B cell (primary cell): ENCODE measurements around the gene CLCF1. TPM values are rescaled to one million over a fixed set of nuclear protein-coding genes. Genes with fewer than 3 reads are reported as not detected.

Experiments
- polyA plus RNA-seq: library from polyadenylated mRNA; depleted of rRNA; stranded (reverse); fragments of >200 nt; gene quantifications from 2 replicates; pipeline ENCODE4 v1.2.3, GENCODE V29; 2012
- small RNA-seq: library from RNA; depleted of rRNA; stranded (forward); fragments of <200 nt; gene quantifications from one replicate; pipeline ENCODE3, GENCODE V24; 2012; ENCODE audit warnings: low replicate concordance, low read depth; ENCODE audit not compliant: insufficient read length
- total RNA-seq, 2 donors: library from RNA; stranded (reverse); fragments of 120-200 nt in 1 of 2; gene quantifications; 1 replicate in 1 of 2; 2 replicates in 1 of 2; pipeline versions ENCODE4 v1.2.3 to v1.2.4, GENCODE V29; 2013 to 2022

CLCF1 gene
- total and polyA plus RNA-seq, 2 donors (not counting 1 experiment from before 2014, with no cell fraction given), result 29.1 to 44.6 TPM

Small RNA genes within 50 kb of the gene (small RNA-seq; reads per million reads assigned to genes)
- gene RN7SKP239, result not detected
- gene RNU6-1238P, result not detected

Other genes with a start within 250 kb of the CLCF1 start
- gene GRK2, start 107.1 kb downstream of the CLCF1 start, total RNA-seq, result 281 and 294 TPM in 2 replicates
- 534 and 639 TPM in 2 replicates for gene GRK2, start 107.1 kb downstream of the CLCF1 start, polyA plus RNA-seq
- 189 and 197 TPM in 2 replicates for gene ANKRD13D, start 84.3 kb downstream of the CLCF1 start, total RNA-seq
- gene ANKRD13D, start 84.3 kb downstream of the CLCF1 start, polyA plus RNA-seq, result 217 and 252 TPM in 2 replicates
- 7.2 and 8.5 TPM in 2 replicates for gene SSH3, start 70.1 kb downstream of the CLCF1 start, total RNA-seq
- gene SSH3, start 70.1 kb downstream of the CLCF1 start, polyA plus RNA-seq, result 4.0 and 4.3 TPM in 2 replicates
- 190 and 210 TPM in 2 replicates for gene POLD4, start 20.1 kb downstream of the CLCF1 start, total RNA-seq
- gene POLD4, start 20.1 kb downstream of the CLCF1 start, polyA plus RNA-seq, result 473 and 559 TPM in 2 replicates
- gene RAD9A, start 18.4 kb upstream of the CLCF1 start, total RNA-seq, result 48.3 and 50.6 TPM in 2 replicates
- gene RAD9A, start 18.4 kb upstream of the CLCF1 start, polyA plus RNA-seq, result 55.3 and 76.8 TPM in 2 replicates
- 248 and 251 TPM in 2 replicates for gene PPP1CA, start 28.3 kb upstream of the CLCF1 start, total RNA-seq
- 121 and 218 TPM in 2 replicates for gene PPP1CA, start 28.3 kb upstream of the CLCF1 start, polyA plus RNA-seq
- gene TBC1D10C, start 30.5 kb upstream of the CLCF1 start, total RNA-seq, result 317 and 339 TPM in 2 replicates
- gene TBC1D10C, start 30.5 kb upstream of the CLCF1 start, polyA plus RNA-seq, result 403 and 458 TPM in 2 replicates
- 24.1 and 25.9 TPM in 2 replicates for gene CARNS1, start 42.1 kb upstream of the CLCF1 start, total RNA-seq
- gene CARNS1, start 42.1 kb upstream of the CLCF1 start, polyA plus RNA-seq, result 41.1 and 52.1 TPM in 2 replicates
- 81.8 and 82.0 TPM in 2 replicates for gene RPS6KB2, start 54.9 kb upstream of the CLCF1 start, total RNA-seq
- gene RPS6KB2, start 54.9 kb upstream of the CLCF1 start, polyA plus RNA-seq, result 115 and 131 TPM in 2 replicates
- gene PTPRCAP, start 64.1 kb upstream of the CLCF1 start, total RNA-seq, result 262 and 266 TPM in 2 replicates
- 353 and 565 TPM in 2 replicates for gene PTPRCAP, start 64.1 kb upstream of the CLCF1 start, polyA plus RNA-seq
- 43.5 and 46.0 TPM in 2 replicates for gene CORO1B, start 69.9 kb upstream of the CLCF1 start, total RNA-seq
- 12.3 and 24.6 TPM in 2 replicates for gene CORO1B, start 69.9 kb upstream of the CLCF1 start, polyA plus RNA-seq
- gene GPR152, start 79.1 kb upstream of the CLCF1 start, total RNA-seq, result not detected in 2 replicates
- gene GPR152, start 79.1 kb upstream of the CLCF1 start, polyA plus RNA-seq, result 0.24 TPM in 1 of 2 replicates, not detected in the other
- 5.2 and 7.5 TPM in 2 replicates for gene CABP4, start 81.8 kb upstream of the CLCF1 start, total RNA-seq
- 3.2 and 6.0 TPM in 2 replicates for gene CABP4, start 81.8 kb upstream of the CLCF1 start, polyA plus RNA-seq
- gene TMEM134, start 95.7 kb upstream of the CLCF1 start, total RNA-seq, result 154 and 167 TPM in 2 replicates
- gene TMEM134, start 95.7 kb upstream of the CLCF1 start, polyA plus RNA-seq, result 197 and 261 TPM in 2 replicates
- gene AIP, start 109.4 kb upstream of the CLCF1 start, total RNA-seq, result 120 and 127 TPM in 2 replicates
- 176 and 205 TPM in 2 replicates for gene AIP, start 109.4 kb upstream of the CLCF1 start, polyA plus RNA-seq
- 152 and 155 TPM in 2 replicates for gene PITPNM1, start 131.8 kb upstream of the CLCF1 start, total RNA-seq
- 136 and 166 TPM in 2 replicates for gene PITPNM1, start 131.8 kb upstream of the CLCF1 start, polyA plus RNA-seq
- 50.3 and 62.7 TPM in 2 replicates for gene CDK2AP2, start 134.6 kb upstream of the CLCF1 start, total RNA-seq
- gene CDK2AP2, start 134.6 kb upstream of the CLCF1 start, polyA plus RNA-seq, result 109 and 112 TPM in 2 replicates
- not detected in 2 replicates for gene CABP2, start 149.8 kb upstream of the CLCF1 start, total RNA-seq
- gene CABP2, start 149.8 kb upstream of the CLCF1 start, polyA plus RNA-seq, result not detected in 2 replicates
- 296 and 313 TPM in 2 replicates for gene GSTP1, start 210.2 kb upstream of the CLCF1 start, total RNA-seq
- gene GSTP1, start 210.2 kb upstream of the CLCF1 start, polyA plus RNA-seq, result 178 and 200 TPM in 2 replicates
- gene NDUFV1, start 233.3 kb upstream of the CLCF1 start, total RNA-seq, result 232 and 238 TPM in 2 replicates
- 315 and 428 TPM in 2 replicates for gene NDUFV1, start 233.3 kb upstream of the CLCF1 start, polyA plus RNA-seq